ENCODE measurements around the gene ABCC4.

- TF ChIP-seq CTCF (IDR thresholded peaks at IDR 0.05; ENCODE audit: low read depth, low read length, poor library complexity, severe bottlenecking) (no peak), EZH2phosphoT487 (IDR thresholded peaks at IDR 0.05; ENCODE audit: borderline replicate concordance, low read length) (no peak)
These were observed 176.3 kb downstream of the ABCC4 start for GRCh38 chr13:95124959-95125358.
